GM12878 (cell line): ENCODE results near the gene INSC. TPM values are rescaled to one million over a fixed set of nuclear protein-coding genes. Genes with fewer than 3 reads are reported as not detected.

Source experiments
- ATF2 ChIP-seq: IDR thresholded peaks from 2 replicates; pipeline ENCODE4 v1.6.1; 2012; ENCODE audit warnings: low read length, inconsistent platforms
- BRCA1 ChIP-seq: IDR thresholded peaks from 2 replicates; pipeline ENCODE4 v1.6.1; 2011; ENCODE audit warnings: low read depth, low read length, improper control_type of control experiment
- CBX3 ChIP-seq: fragments of 200-600 bp; sonication (generic); IDR thresholded peaks from 2 replicates; pipeline ENCODE4 v1.6.1; 2016; ENCODE audit warnings: low read depth, borderline replicate concordance
- CBX5 ChIP-seq: sonication (generic); IDR thresholded peaks from 2 replicates; pipeline ENCODE4 v1.6.1; 2016; ENCODE audit warnings: low read depth, moderate library complexity, mild to moderate bottlenecking, inconsistent platforms
- CEBPB ChIP-seq, 2 experiments: fragments of 150-350 bp in 1 of 2; IDR thresholded peaks; 2 replicates each; pipeline ENCODE4 v1.6.1; 2012 to 2014; ENCODE audit warnings: low read depth in 2 of 2, low read length in 2 of 2, borderline replicate concordance in 1 of 2, inconsistent platforms in 1 of 2
- ESRRA ChIP-seq: IDR thresholded peaks from 2 replicates; pipeline ENCODE4 v1.6.1; 2012; ENCODE audit warnings: mild to moderate bottlenecking, low read length, improper control_type of control experiment
- HDAC6 ChIP-seq: fragments of 200-600 bp; sonication (generic); IDR thresholded peaks from one replicate; pipeline ENCODE4 v1.8.0; 2017; ENCODE audit warnings: antibody characterized with exemption; ENCODE audit not compliant: unreplicated experiment
- HDGF ChIP-seq: fragments of 450-650 bp; IDR thresholded peaks from 2 replicates; pipeline ENCODE4 v1.6.1; 2016; ENCODE audit warnings: antibody characterized with exemption
- IKZF1 ChIP-seq: fragments of 450-650 bp; conservative IDR thresholded peaks from 2 replicates; pipeline ENCODE4 v1.6.1; 2017; ENCODE audit warnings: antibody characterized with exemption, mild to moderate bottlenecking
- IKZF2 ChIP-seq, 2 experiments: fragments of 450-650 bp; IDR thresholded peaks; 2 replicates each; pipeline ENCODE4 v1.6.1; 2017; ENCODE audit warnings: mild to moderate bottlenecking in 2 of 2, moderate library complexity in 2 of 2
- KAT2A ChIP-seq: conservative IDR thresholded peaks from 2 replicates; pipeline ENCODE4 v1.6.1; 2011; ENCODE audit warnings: low read depth, low read length; ENCODE audit not compliant: control insufficient read depth
- MTA3 ChIP-seq: IDR thresholded peaks from 2 replicates; pipeline ENCODE4 v1.6.1; 2012; ENCODE audit warnings: low read length, inconsistent platforms, borderline replicate concordance
- MYB ChIP-seq: fragments of 150-350 bp; IDR thresholded peaks from 2 replicates; pipeline ENCODE4 v1.6.1; 2014; ENCODE audit warnings: mild to moderate bottlenecking, low read depth, low read length, borderline replicate concordance
- NFIC ChIP-seq: IDR thresholded peaks from 2 replicates; pipeline ENCODE4 v1.6.1; 2012; ENCODE audit warnings: low read depth, mild to moderate bottlenecking, inconsistent platforms, low read length, moderate library complexity
- NFXL1 ChIP-seq: fragments of 450-650 bp; IDR thresholded peaks from 2 replicates; pipeline ENCODE4 v1.6.1; 2017; ENCODE audit warnings: antibody characterized with exemption, mild to moderate bottlenecking, borderline replicate concordance
- NRF1 ChIP-seq: conservative IDR thresholded peaks from 2 replicates; pipeline ENCODE4 v1.6.1; 2011; ENCODE audit warnings: mild to moderate bottlenecking, low read depth, low read length, improper control_type of control experiment
- POLR2AphosphoS5 ChIP-seq: IDR thresholded peaks from 2 replicates; pipeline ENCODE4 v1.6.1; 2011; ENCODE audit warnings: mild to moderate bottlenecking, low read length, inconsistent platforms
- SIX5 ChIP-seq: IDR thresholded peaks from 2 replicates; pipeline ENCODE4 v1.6.1; 2011; ENCODE audit warnings: mild to moderate bottlenecking, low read depth, low read length, moderate library complexity; ENCODE audit not compliant: severe bottlenecking
- SMAD1 ChIP-seq: fragments of 450-650 bp; IDR thresholded peaks from 2 replicates; pipeline ENCODE4 v1.6.1; 2018; ENCODE audit warnings: mild to moderate bottlenecking, low read depth; ENCODE audit not compliant: partially characterized antibody
- SMAD5 ChIP-seq: IDR thresholded peaks from 2 replicates; pipeline ENCODE4 v1.6.1; 2016; ENCODE audit warnings: antibody characterized with exemption, low read depth
- SMC3 ChIP-seq: IDR thresholded peaks from 2 replicates; pipeline ENCODE4 v1.6.1; 2011; ENCODE audit warnings: low read length, improper control_type of control experiment, borderline replicate concordance
- SPI1 ChIP-seq: IDR thresholded peaks from 2 replicates; pipeline ENCODE4 v1.6.1; 2011; ENCODE audit warnings: low read depth, mild to moderate bottlenecking, low read length, moderate library complexity, borderline replicate concordance; ENCODE audit not compliant: insufficient read depth
- SREBF2 ChIP-seq: IDR thresholded peaks from 2 replicates; pipeline ENCODE4 v1.6.1; 2012; ENCODE audit warnings: mild to moderate bottlenecking, low read length
- STAT1 ChIP-seq: fragments of 450-650 bp; conservative IDR thresholded peaks from 2 replicates; pipeline ENCODE4 v1.6.1; 2014; ENCODE audit warnings: antibody characterized with exemption, mild to moderate bottlenecking
- SUZ12 ChIP-seq: fragments of 200-600 bp; sonication (generic); IDR thresholded peaks from one replicate; pipeline ENCODE4 v1.6.1; 2018; ENCODE audit warnings: antibody characterized with exemption, mild to moderate bottlenecking; ENCODE audit not compliant: unreplicated experiment
- TAF1 ChIP-seq: IDR thresholded peaks from 2 replicates; pipeline ENCODE4 v1.6.1; 2011; ENCODE audit warnings: mild to moderate bottlenecking, low read depth, low read length, borderline replicate concordance
- TCF3 ChIP-seq: IDR thresholded peaks from 2 replicates; pipeline ENCODE4 v1.6.1; 2012; ENCODE audit warnings: low read depth, mild to moderate bottlenecking, low read length, borderline replicate concordance; ENCODE audit not compliant: insufficient read depth
- ZNF24 ChIP-seq: fragments of 450-650 bp; IDR thresholded peaks from 2 replicates; pipeline ENCODE4 v1.6.1; 2017; ENCODE audit warnings: antibody characterized with exemption, mild to moderate bottlenecking
- ZSCAN29 ChIP-seq: fragments of 450-650 bp; IDR thresholded peaks from 2 replicates; pipeline ENCODE4 v1.6.1; 2017; ENCODE audit warnings: mild to moderate bottlenecking, moderate library complexity
- ZZZ3 ChIP-seq: IDR thresholded peaks from 2 replicates; pipeline ENCODE4 v1.6.1; 2011; ENCODE audit warnings: low read depth; ENCODE audit not compliant: control insufficient read depth, insufficient read length
- polyA plus RNA-seq, 11 experiments: library from polyadenylated mRNA; depleted of rRNA in 4 of 11; unstranded in 6 of 11; stranded (reverse) in 5 of 11; fragments of >200 nt; fragmentation: Nextera tagmentation in 4 of 11; fragmentation: Illumina TruSeq in 1 of 11; extraction: Ambion mirVana in 4 of 11; extraction: Trizol in 1 of 11; gene quantifications; 1 replicate in 1 of 11; 2 replicates in 10 of 11; pipeline versions ENCODE4 v1.2.1 to v1.2.3, GENCODE V29; 2011 to 2016; ENCODE audit warnings: inconsistent platforms in 2 of 11, missing spikeins in 2 of 11, low read depth in 1 of 11
- total RNA-seq, 4 experiments: library from RNA; depleted of rRNA in 3 of 4; stranded (reverse); fragments of >200 nt in 3 of 4; fragmentation: Illumina TruSeq in 1 of 4; extraction: Trizol in 1 of 4; gene quantifications; 2 replicates each; pipeline versions ENCODE4 v1.2.1 to v1.2.3, GENCODE V29; 2013 to 2021
- TF ChIP-seq, protein P1 (sequence below): IDR thresholded peaks from 2 replicates; pipeline ENCODE4 v1.6.1; 2011; ENCODE audit warnings: mild to moderate bottlenecking, low read depth, low read length, moderate library complexity; ENCODE audit not compliant: insufficient replicate concordance
- TF ChIP-seq, protein P2 (sequence below): IDR thresholded peaks from 2 replicates; pipeline ENCODE4 v1.6.1; 2011; ENCODE audit warnings: borderline replicate concordance, low read depth, mild to moderate bottlenecking, moderate library complexity, mixed read lengths, low read length; ENCODE audit not compliant: insufficient read depth; ENCODE audit errors: extremely low read length

Gene INSC
- total and polyA plus RNA-seq, 10 of the 15 experiments (the other 5 are each of a cell fraction or from before 2014, with no cell fraction given) = 0.13 to 0.33 TPM; not detected in 8

DNA sequence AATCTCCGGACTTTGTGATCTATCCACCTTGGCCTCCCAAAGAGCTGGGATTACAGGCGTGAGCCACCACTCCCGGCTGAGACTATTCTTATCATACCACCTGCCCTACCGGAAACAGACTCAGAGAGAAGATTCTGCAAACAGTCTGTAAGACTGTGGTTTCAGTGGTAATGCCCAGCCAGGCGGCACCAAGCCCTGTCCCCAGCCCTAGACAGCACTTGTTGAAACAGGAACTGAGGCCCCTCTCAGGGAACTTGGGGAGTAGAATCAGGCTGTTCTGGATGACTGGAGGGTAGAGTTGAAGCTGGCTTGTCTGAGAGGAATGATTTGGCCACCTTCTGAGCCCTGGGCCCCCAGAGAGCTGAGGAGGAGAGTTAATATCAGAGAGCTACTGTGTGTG lies 1.3 kb upstream of the INSC start (continued):
- TF ChIP-seq, protein P1, sequence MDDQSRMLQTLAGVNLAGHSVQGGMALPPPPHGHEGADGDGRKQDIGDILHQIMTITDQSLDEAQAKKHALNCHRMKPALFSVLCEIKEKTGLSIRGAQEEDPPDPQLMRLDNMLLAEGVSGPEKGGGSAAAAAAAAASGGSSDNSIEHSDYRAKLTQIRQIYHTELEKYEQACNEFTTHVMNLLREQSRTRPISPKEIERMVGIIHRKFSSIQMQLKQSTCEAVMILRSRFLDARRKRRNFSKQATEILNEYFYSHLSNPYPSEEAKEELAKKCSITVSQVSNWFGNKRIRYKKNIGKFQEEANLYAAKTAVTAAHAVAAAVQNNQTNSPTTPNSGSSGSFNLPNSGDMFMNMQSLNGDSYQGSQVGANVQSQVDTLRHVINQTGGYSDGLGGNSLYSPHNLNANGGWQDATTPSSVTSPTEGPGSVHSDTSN = no peak
- no peak for TF ChIP-seq HDGF
- no peak for TF ChIP-seq SUZ12
- TF ChIP-seq MYB = no peak
- no peak for TF ChIP-seq NRF1
- TF ChIP-seq, protein P2, sequence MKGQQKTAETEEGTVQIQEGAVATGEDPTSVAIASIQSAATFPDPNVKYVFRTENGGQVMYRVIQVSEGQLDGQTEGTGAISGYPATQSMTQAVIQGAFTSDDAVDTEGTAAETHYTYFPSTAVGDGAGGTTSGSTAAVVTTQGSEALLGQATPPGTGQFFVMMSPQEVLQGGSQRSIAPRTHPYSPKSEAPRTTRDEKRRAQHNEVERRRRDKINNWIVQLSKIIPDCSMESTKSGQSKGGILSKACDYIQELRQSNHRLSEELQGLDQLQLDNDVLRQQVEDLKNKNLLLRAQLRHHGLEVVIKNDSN = no peak
- no peak for TF ChIP-seq ESRRA
- no peak for TF ChIP-seq BRCA1
- TF ChIP-seq ZZZ3 = no peak
- no peak for TF ChIP-seq CBX5
- TF ChIP-seq TCF3 = 0 out of 2 replicates have a peak, but pooled peaks have one; percentile 29
- no peak for TF ChIP-seq TAF1
- no peak for TF ChIP-seq SIX5
- TF ChIP-seq POLR2AphosphoS5 = no peak
- no peak for TF ChIP-seq SMAD1
- no peak for TF ChIP-seq STAT1
- peak; percentile 74 to 83 for TF ChIP-seq IKZF2 (IDR thresholded peaks at IDR 0.05)
- no peak for TF ChIP-seq CEBPB (IDR thresholded peaks at IDR 0.05; ENCODE audit: borderline replicate concordance in 1 of 2, low read depth in 2 of 2, low read length in 2 of 2)
- TF ChIP-seq ZSCAN29 = no peak
- peak; percentile 81 for TF ChIP-seq SPI1
- TF ChIP-seq CBX3 = no peak
- TF ChIP-seq IKZF1 = peak; percentile 77
- TF ChIP-seq KAT2A = no peak
- no peak for TF ChIP-seq HDAC6
- TF ChIP-seq SMAD5 = no peak
- no peak for TF ChIP-seq ZNF24
- TF ChIP-seq MTA3 = no peak
- TF ChIP-seq NFIC = no peak
- TF ChIP-seq SMC3 = no peak
- TF ChIP-seq SREBF2 = no peak
- TF ChIP-seq NFXL1 = no peak
- peak; percentile 44; the same call in 1 of the 2 replicates for TF ChIP-seq ATF2
